Endothelial cell (in vitro differentiated cells): Measurements from ENCODE around the gene TMEM106C. TPM values are rescaled to one million over a fixed set of nuclear protein-coding genes. Genes with fewer than 3 reads are reported as not detected.

Source experiments
- DNase-seq: peaks from one replicate; pipeline ENCODE4 v3.0.0; 2021; ENCODE audit warnings: low spot score
- H3K27ac Mint-ChIP-seq: one replicate; pipeline ENCODE4 v1.8.0; 2021; ENCODE audit warnings: mixed read lengths, inconsistent platforms; ENCODE audit not compliant: unreplicated experiment
- H3K27me3 Mint-ChIP-seq: one replicate; pipeline ENCODE4 v1.8.0; 2021; ENCODE audit warnings: mild to moderate bottlenecking, moderate library complexity, mixed read lengths, inconsistent platforms; ENCODE audit not compliant: unreplicated experiment
- H3K36me3 Mint-ChIP-seq: one replicate; pipeline ENCODE4 v1.8.0; 2021; ENCODE audit warnings: mild to moderate bottlenecking, low read depth, mixed read lengths, inconsistent platforms; ENCODE audit not compliant: unreplicated experiment
- H3K4me1 Mint-ChIP-seq: one replicate; pipeline ENCODE4 v1.8.0; 2021; ENCODE audit warnings: mild to moderate bottlenecking, mixed read lengths, inconsistent platforms; ENCODE audit not compliant: unreplicated experiment
- H3K4me3 Mint-ChIP-seq: one replicate; pipeline ENCODE4 v1.8.0; 2021; ENCODE audit warnings: mild to moderate bottlenecking, mixed read lengths, inconsistent platforms; ENCODE audit not compliant: unreplicated experiment
- H3K9me3 Mint-ChIP-seq: one replicate; pipeline ENCODE4 v1.8.0; 2021; ENCODE audit warnings: mixed read lengths, inconsistent platforms; ENCODE audit not compliant: unreplicated experiment
- long read RNA-seq: library from polyadenylated mRNA; unstranded; transcript quantifications from one replicate; pipeline ENCODE4 v2.0.0, GENCODE V29; 2020; ENCODE audit not compliant: unreplicated experiment
- total RNA-seq: library from RNA; stranded (reverse); fragmentation: NEBNext Ultra II Directional; extraction: Animal tissue kit (Norgen Biotek cat#: 25700); gene quantifications from one replicate; pipeline ENCODE4 v1.2.1, GENCODE V29; 2021; ENCODE audit not compliant: unreplicated experiment
- TF ChIP-seq, protein P1 (sequence below): fragments of 200-600 bp; sonication (generic); IDR thresholded peaks from one replicate; pipeline ENCODE4 v1.5.0; 2021; ENCODE audit warnings: antibody characterized with exemption; ENCODE audit not compliant: unreplicated experiment

The TMEM106C gene, protein sequence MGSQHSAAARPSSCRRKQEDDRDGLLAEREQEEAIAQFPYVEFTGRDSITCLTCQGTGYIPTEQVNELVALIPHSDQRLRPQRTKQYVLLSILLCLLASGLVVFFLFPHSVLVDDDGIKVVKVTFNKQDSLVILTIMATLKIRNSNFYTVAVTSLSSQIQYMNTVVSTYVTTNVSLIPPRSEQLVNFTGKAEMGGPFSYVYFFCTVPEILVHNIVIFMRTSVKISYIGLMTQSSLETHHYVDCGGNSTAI
- total RNA-seq, result 41.0 TPM
- long read RNA-seq, transcript TMEM106C-201 (8 exons, 1,394 nt), result major isoform, 11 of 28 reads
- long read RNA-seq, transcript TMEM106C-220 (8 exons, 810 nt), result major isoform, 11 of 28 reads
- long read RNA-seq, partial matches to known transcripts, result 4 of 28 reads
- long read RNA-seq, other reads (novel, unspliced or antisense), result 1 of 28 reads

- Mint-ChIP-seq H3K27me3 (peaks cover 13% of the 10 kb centered on the region), H3K4me1 (peaks cover 12% of the 10 kb centered on the region), H3K36me3 (peaks cover 9% of the 10 kb centered on the region), H3K9me3 (peaks cover 8% of the 10 kb centered on the region), H3K27ac (no peak within 1 kb of the TSS), H3K4me3 (peak within 1 kb of the TSS; percentile 97)
- peak; percentile 97 for DNase-seq
- TF ChIP-seq, protein P1, sequence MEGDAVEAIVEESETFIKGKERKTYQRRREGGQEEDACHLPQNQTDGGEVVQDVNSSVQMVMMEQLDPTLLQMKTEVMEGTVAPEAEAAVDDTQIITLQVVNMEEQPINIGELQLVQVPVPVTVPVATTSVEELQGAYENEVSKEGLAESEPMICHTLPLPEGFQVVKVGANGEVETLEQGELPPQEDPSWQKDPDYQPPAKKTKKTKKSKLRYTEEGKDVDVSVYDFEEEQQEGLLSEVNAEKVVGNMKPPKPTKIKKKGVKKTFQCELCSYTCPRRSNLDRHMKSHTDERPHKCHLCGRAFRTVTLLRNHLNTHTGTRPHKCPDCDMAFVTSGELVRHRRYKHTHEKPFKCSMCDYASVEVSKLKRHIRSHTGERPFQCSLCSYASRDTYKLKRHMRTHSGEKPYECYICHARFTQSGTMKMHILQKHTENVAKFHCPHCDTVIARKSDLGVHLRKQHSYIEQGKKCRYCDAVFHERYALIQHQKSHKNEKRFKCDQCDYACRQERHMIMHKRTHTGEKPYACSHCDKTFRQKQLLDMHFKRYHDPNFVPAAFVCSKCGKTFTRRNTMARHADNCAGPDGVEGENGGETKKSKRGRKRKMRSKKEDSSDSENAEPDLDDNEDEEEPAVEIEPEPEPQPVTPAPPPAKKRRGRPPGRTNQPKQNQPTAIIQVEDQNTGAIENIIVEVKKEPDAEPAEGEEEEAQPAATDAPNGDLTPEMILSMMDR, result peak; percentile 95
Observed at GRCh38 chr12:47963340-47964040, at the start of gene TMEM106C. TMEM106C (plus strand) TSS chr12:47963596; CDS start chr12:47964237, 641 bp downstream.

- Mint-ChIP-seq H3K27ac (no peak overlapping the region), H3K9me3 (no peaks in the 10 kb centered on the region), H3K36me3 (no peaks in the 10 kb centered on the region), H3K4me3 (no peak overlapping the region), H3K4me1 (no peaks in the 10 kb centered on the region), H3K27me3 (peaks cover 3% of the 10 kb centered on the region)
- no peak for DNase-seq
- TF ChIP-seq, protein P1, result no peak
Observed at GRCh38 chr12:47920913-47921312, 42.5 kb upstream of the TMEM106C start.

- no peaks in the 10 kb centered on the region for H3K9me3 Mint-ChIP-seq
- peaks cover 3% of the 10 kb centered on the region for H3K27me3 Mint-ChIP-seq
- TF ChIP-seq, protein P1, result no peak
- H3K27ac Mint-ChIP-seq, result no peak overlapping the region
- H3K36me3 Mint-ChIP-seq, result no peaks in the 10 kb centered on the region
- no peaks in the 10 kb centered on the region for H3K4me1 Mint-ChIP-seq
- no peak overlapping the region for H3K4me3 Mint-ChIP-seq
- DNase-seq, result no peak
Observed at GRCh38 chr12:47921907-47922306, 41.5 kb upstream of the TMEM106C start.

- no peak overlapping the region for H3K4me3 Mint-ChIP-seq
- DNase-seq, result no peak
- no peak overlapping the region for H3K27ac Mint-ChIP-seq
- no peaks in the 10 kb centered on the region for H3K9me3 Mint-ChIP-seq
- no peaks in the 10 kb centered on the region for H3K36me3 Mint-ChIP-seq
- H3K4me1 Mint-ChIP-seq, result peaks cover 3% of the 10 kb centered on the region
- TF ChIP-seq, protein P1, result no peak
- peaks cover 6% of the 10 kb centered on the region for H3K27me3 Mint-ChIP-seq
Observed at GRCh38 chr12:47927346-47927745, 36.0 kb upstream of the TMEM106C start.

- H3K27ac Mint-ChIP-seq, result no peak overlapping the region
- peaks cover 3% of the 10 kb centered on the region for H3K4me1 Mint-ChIP-seq
- peaks cover 3% of the 10 kb centered on the region for H3K27me3 Mint-ChIP-seq
- H3K4me3 Mint-ChIP-seq, result no peak overlapping the region
- TF ChIP-seq, protein P1, result no peak
- H3K9me3 Mint-ChIP-seq, result no peaks in the 10 kb centered on the region
- DNase-seq, result no peak
- H3K36me3 Mint-ChIP-seq, result no peaks in the 10 kb centered on the region
Observed at GRCh38 chr12:47930634-47931033, 32.8 kb upstream of the TMEM106C start.
